GM20000 (cell line): ENCODE data around the gene PLSCR4.
"Not testable (repeated sequence)": the region's sequence is repeated elsewhere in the genome, so short reads cannot be mapped to it uniquely, and the experiment has no call there.

Source experiments
- DNase-seq: peaks from one replicate; pipeline ENCODE4 v3.0.0; 2012; ENCODE audit warnings: low spot score
- TF ChIP-seq, protein P1 (sequence below): IDR thresholded peaks from 2 replicates; pipeline ENCODE4 v1.5.1; 2012; ENCODE audit warnings: mild to moderate bottlenecking, control low read depth; ENCODE audit errors: extremely low read depth, missing control alignments

Gene PLSCR4

DNA sequence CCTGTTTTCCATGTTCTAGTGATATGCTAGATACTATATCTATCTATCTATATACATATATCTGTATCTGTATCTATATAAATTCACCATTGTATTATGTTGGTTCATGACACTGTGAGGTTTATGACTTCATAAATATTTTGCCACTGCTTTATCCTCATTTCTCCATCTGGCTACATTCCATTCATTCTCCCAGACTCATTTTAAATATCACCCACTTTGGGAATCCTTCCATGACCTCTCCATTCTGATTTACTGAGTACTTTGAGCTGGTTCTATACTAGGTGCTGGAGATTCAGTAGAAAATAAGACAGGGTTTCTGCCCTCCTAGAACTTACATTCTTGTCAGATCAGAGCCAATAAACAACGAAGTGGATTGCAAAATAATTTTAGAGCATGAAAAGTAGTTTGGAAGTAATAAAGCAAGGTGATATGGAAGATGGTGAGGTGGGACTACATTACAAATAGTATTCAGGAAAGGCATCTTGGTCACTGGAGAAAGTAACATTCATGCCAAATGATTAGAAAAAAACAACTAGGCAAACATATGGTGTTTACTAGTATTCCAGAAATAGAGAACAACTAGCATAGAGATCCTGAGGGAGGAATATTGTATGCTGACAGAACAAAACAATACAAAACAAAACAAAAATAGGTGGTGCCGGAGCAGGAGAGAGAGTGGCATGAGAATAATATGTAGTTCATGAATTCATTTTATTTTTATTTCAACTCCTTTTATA lies 11.6 kb upstream of the PLSCR4 start:
- TF ChIP-seq, protein P1, sequence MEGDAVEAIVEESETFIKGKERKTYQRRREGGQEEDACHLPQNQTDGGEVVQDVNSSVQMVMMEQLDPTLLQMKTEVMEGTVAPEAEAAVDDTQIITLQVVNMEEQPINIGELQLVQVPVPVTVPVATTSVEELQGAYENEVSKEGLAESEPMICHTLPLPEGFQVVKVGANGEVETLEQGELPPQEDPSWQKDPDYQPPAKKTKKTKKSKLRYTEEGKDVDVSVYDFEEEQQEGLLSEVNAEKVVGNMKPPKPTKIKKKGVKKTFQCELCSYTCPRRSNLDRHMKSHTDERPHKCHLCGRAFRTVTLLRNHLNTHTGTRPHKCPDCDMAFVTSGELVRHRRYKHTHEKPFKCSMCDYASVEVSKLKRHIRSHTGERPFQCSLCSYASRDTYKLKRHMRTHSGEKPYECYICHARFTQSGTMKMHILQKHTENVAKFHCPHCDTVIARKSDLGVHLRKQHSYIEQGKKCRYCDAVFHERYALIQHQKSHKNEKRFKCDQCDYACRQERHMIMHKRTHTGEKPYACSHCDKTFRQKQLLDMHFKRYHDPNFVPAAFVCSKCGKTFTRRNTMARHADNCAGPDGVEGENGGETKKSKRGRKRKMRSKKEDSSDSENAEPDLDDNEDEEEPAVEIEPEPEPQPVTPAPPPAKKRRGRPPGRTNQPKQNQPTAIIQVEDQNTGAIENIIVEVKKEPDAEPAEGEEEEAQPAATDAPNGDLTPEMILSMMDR: no peak
- no peak for DNase-seq

DNA sequence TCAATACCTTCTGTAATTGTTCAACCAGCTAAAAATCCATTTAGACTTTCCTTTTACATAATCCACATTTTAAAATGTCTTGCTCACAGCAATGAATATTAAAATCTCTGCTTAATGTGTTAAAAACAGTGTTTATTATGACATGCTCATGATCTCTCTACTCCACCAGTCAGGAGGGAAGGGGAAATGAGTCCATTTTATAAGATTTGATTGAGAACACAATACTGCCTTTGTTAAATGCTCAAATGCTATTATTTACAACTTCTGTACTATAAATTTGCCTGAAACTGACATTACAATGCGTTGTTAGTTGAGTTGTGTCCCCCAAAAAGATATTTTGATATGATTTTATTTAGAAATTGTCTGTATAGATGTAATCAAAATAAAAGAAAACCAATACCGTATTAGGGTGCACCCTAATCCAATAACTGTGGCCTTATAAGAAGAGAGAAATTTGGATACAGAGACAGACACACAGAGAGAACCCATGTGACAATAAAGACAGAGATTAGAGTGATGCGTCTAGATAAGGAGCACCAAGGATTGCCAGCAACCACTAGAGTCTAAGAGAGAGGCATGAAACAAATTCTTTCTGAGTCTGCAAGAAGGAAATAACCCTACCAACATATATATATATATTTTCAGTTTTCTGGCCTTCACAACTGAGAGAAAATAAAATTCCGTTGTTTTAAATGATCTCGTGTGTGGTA lies 9.1 kb upstream of the PLSCR4 start:
- TF ChIP-seq, protein P1: no peak
- DNase-seq: no peak

DNA sequence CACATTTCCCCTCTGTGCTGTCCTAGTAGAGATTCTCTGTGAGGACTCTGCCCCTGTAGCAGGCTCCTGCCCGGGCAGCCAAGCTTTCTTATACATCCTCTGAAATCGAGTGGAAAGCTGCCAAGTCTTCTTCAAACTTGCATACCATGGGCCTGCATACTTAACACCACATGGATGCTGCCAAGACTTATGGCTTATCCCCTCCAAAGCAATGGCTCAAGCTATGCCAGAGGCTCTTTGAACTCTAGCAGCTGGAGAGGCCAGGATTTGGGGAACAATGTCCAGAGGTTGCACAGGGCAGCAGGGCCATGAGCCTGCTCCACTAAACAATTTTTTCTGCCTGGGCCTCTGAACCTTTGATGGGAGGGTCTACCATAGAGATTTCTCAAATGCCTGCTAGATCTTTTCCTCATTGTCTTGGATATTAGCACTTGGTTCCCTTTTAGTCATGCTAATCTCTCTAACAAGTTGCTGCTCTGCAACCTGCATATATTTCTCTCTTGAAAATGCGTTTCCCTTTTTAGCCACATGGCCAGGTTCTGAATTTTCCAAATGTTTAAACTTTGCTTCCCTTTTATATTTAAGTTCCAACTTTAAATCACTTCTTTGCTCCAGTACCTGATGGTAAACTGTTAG lies 6.1 kb upstream of the PLSCR4 start:
- DNase-seq: no peak
- TF ChIP-seq, protein P1: no peak

DNA sequence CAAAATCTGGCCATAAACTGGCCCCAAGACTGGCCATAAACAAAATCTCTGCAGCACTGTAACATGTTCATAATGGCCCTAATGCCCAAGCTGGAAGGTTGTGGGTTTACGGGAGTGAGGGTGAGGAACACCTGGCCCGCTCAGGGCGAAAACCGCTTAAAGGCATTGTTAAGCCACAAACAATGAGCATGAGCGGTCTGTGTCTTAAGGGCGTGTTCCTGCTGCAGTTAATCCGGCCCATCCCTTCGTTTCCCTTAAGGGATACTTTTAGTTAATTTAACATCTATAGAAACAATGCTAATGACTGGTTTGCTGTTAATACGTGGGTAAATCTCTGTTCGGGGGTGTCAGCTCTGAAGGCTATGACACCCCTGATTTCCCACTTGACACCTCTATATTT lies 1.5 kb upstream of the PLSCR4 start:
- DNase-seq: not testable (repeated sequence)

GRCh38 chr3:146249921-146250320 lies 984 bp downstream of the PLSCR4 start:
- no peak for DNase-seq
- TF ChIP-seq, protein P1: no peak

GRCh38 chr3:146247911-146248310 lies 3.0 kb downstream of the PLSCR4 start:
- no peak for DNase-seq
- TF ChIP-seq, protein P1: no peak

- no peak for DNase-seq
- TF ChIP-seq, protein P1: no peak
Measured at GRCh38 chr3:146246526-146246925, 4.4 kb downstream of the PLSCR4 start.
